PC-3 (cell line): ENCODE results near the gene KRTAP10-11.

ENCODE experiments used
- CTCF ChIP-seq: fragments of 300-600 bp; sonication (generic); conservative IDR thresholded peaks from 2 replicates; pipeline ENCODE4 v1.5.1; 2017; ENCODE audit warnings: antibody characterized with exemption, low read depth, mild to moderate bottlenecking, low read length
- EZH2 ChIP-seq: fragments of 300-600 bp; sonication (generic); IDR thresholded peaks from one replicate; pipeline ENCODE4 v1.6.1; 2017; ENCODE audit warnings: antibody characterized with exemption, mild to moderate bottlenecking, low read length; ENCODE audit not compliant: unreplicated experiment

- TF ChIP-seq CTCF (no peak), EZH2 (no peak)
These were observed 34.9 kb downstream of the KRTAP10-11 start for GRCh38 chr21:44681152-44681551.
